ENCODE data around the gene SLC7A10. TPM values are rescaled to one million over a fixed set of nuclear protein-coding genes. Genes with fewer than 3 reads are reported as not detected.
A peak's percentile ranks its signal among the peaks of the same experiment; 100 is the strongest.

The SLC7A10 gene
- total RNA-seq, 1 donor from 2014 or later, result 1.4 TPM

DNA sequence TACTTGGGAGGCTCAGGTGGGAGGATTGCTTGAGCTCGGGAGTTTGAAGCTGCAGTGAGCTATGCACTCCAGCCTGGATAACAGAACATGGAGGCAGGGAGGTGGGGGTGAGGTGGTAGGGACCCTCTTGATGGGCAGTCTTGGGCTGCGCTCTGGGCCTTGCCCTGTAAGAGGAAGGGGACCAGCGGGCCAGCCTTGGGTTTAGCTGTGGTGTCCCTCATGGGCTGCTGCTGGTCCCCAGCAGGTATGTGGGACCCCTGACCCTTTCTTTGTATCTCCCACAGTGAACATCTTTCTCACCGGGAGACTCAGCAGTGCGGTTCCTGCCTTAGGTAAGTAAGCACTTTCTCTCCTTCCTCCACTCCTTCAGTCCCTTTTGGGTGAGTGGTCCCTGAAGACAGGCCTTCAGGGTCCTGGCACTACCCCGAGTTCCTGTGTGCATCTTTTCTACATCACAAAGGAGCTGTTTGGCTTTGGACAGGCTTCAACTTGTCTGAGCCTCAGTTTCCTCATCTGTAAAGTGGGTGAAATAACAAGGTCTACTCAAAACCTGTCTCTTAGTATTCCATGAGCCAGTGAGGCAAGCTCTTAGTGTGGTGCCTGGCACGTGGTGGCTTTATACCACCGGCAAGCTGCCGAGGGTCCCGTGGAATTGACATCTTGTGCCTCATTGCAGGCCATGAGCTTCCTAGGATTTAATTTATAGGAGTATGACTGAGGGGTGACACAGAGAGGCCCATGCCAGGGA lies 29.0 kb downstream of the SLC7A10 start:
- TF ChIP-seq, protein P1, sequence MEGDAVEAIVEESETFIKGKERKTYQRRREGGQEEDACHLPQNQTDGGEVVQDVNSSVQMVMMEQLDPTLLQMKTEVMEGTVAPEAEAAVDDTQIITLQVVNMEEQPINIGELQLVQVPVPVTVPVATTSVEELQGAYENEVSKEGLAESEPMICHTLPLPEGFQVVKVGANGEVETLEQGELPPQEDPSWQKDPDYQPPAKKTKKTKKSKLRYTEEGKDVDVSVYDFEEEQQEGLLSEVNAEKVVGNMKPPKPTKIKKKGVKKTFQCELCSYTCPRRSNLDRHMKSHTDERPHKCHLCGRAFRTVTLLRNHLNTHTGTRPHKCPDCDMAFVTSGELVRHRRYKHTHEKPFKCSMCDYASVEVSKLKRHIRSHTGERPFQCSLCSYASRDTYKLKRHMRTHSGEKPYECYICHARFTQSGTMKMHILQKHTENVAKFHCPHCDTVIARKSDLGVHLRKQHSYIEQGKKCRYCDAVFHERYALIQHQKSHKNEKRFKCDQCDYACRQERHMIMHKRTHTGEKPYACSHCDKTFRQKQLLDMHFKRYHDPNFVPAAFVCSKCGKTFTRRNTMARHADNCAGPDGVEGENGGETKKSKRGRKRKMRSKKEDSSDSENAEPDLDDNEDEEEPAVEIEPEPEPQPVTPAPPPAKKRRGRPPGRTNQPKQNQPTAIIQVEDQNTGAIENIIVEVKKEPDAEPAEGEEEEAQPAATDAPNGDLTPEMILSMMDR (conservative IDR thresholded peaks at IDR 0.05), result no peak
- no peak overlapping the region for H3K27ac Mint-ChIP-seq (ENCODE audit: unreplicated experiment)
- no peak for DNase-seq (ENCODE audit: low read depth, low spot score)
- H3K9me3 Mint-ChIP-seq, result no peaks in the 10 kb centered on the region
- H3K36me3 Mint-ChIP-seq (ENCODE audit: low read depth), result no peaks in the 10 kb centered on the region
- H3K4me3 Mint-ChIP-seq, result peak overlapping the region; percentile 75
- peaks cover 2% of the 10 kb centered on the region for H3K27me3 Mint-ChIP-seq (ENCODE audit: low read depth)
- peaks cover 8% of the 10 kb centered on the region for H3K4me1 Mint-ChIP-seq

DNA sequence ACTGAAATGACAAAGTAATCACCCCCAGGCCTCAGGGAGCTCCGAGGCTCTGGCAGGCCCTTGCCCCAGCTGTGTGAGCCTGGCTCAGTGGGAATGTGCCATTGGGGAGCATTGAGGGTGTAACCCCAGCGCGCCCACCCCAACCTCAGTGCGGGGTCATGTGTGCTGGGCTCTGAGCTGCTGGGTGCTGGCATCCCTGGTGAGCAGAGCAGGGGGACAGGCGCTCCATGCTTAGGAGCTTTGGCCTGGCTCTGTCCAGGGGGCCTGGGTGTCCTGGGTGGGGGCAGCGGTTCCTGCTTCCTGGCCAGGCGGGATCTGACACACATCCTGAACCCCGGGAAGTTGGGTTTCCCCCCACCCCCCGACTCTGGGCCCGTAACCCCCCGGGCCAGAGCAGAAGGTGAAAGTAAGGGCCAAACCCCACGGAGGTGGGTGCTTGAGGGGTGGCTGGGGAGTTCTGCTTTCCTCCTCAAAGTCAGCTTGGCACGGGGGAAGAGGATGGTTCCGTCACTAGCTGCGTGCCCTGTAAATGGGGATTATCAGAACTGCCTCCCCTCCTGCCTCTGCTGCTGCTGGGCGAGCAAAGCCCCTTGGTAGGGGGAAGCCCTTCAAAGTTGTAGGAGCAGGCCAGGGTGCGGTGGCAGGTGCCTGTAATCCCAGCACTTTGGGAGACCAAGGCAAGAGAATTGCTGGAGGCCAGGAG lies 29.9 kb downstream of the SLC7A10 start:
- Mint-ChIP-seq H3K27me3 (ENCODE audit: low read depth) (peaks cover 2% of the 10 kb centered on the region), H3K36me3 (ENCODE audit: low read depth) (no peaks in the 10 kb centered on the region), H3K4me1 (peaks cover 8% of the 10 kb centered on the region), H3K27ac (ENCODE audit: unreplicated experiment) (no peak overlapping the region), H3K9me3 (no peaks in the 10 kb centered on the region), H3K4me3 (peak overlapping the region; percentile 96)
- TF ChIP-seq, protein P1 (conservative IDR thresholded peaks at IDR 0.05), result no peak
- no peak for DNase-seq (ENCODE audit: low read depth, low spot score)

DNA sequence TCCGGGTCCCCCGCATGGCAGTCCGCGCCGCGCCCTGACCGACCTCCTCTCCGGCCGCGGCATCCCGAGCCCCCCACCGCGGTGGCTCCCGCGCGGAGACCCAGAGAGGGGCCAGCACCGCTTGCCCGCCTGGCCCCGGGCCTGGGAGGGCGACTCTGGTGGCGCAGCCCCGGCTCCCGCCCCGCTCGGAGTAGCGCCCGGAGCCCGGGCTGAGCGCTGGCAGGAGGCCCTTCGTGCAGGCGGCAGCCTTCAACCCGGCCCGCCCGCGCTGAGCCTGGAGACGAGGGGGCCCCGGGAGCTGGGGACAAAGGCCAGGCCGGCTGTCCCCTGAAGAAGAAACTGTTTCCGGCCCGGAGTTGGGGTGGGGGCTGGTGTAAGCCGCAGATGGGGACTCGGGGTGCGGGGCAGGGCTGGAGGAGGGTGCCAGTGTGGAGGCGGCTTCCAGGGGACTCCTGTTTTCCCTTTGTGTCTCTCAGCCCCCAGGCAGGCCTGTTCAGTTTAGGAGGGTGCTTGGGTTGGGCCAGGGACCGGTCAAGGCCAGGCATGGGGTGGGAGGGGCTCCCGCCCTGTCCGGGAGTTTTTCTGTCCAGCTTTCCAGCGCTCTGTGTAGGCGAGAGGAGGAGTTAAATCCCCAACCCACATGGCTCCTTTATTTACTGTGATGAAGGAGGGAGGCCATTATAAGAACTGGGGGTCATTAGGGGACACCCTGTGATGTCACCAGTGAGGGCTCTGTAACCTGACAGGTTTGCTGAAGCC lies 30.6 kb downstream of the SLC7A10 start:
- peak overlapping the region; percentile 75 for H3K27ac Mint-ChIP-seq (ENCODE audit: unreplicated experiment)
- no peak for DNase-seq (ENCODE audit: low read depth, low spot score)
- peak overlapping the region; percentile 96 for H3K4me3 Mint-ChIP-seq
- H3K27me3 Mint-ChIP-seq (ENCODE audit: low read depth), result peaks cover 2% of the 10 kb centered on the region
- peaks cover 8% of the 10 kb centered on the region for H3K4me1 Mint-ChIP-seq
- H3K36me3 Mint-ChIP-seq (ENCODE audit: low read depth), result no peaks in the 10 kb centered on the region
- TF ChIP-seq, protein P1 (conservative IDR thresholded peaks at IDR 0.05), result no peak
- H3K9me3 Mint-ChIP-seq, result no peaks in the 10 kb centered on the region

DNA sequence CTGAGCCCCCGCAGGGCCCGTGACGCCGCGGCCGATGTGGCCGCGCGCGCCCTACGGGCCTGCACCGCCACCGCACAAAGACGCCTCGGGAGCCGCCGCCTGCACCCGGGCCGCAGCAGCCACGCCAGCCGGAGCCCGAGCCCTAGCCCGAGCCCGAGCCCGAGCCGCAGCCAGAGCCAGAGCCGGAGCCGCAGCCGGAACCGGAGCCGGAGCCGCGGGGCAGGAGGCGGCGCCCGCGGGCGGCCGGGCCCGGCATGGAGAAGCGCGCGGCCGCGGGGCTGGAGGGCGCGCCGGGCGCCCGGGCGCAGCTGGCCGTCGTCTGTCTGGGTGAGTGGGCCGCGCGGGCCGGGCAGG lies 31.1 kb downstream of the SLC7A10 start:
- no peak overlapping the region for H3K4me3 Mint-ChIP-seq
- TF ChIP-seq, protein P1 (conservative IDR thresholded peaks at IDR 0.05), result no peak

DNA sequence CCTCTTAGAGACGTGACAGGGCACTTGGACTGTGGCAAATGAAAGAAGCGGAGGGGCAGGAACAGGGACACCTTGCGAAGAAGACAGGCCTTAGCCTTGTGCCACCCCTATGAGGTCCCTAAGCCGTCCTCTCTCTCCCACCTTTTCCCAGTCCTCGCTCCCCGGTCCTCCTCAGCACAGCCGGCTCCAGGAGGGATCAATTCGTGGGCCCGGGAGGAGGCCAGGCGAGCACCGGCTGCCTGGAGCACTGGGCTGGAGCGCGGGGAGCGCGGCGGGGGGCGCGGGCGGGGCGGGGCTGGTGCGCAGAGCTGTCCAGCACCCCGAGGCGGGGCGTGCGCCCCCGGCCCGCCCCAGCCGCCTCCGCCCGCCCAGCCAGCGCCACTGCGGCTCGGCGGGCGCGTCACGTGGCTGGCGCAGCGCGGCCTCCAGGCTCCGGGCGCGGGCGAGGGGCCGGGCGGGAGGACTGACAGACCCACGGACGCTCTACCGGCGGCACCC lies 31.7 kb downstream of the SLC7A10 start, which contains the start of gene LRP3:
LRP3 (plus strand) TSS at position 466 of the 498 bp plus-strand sequence. CDS start 456 bp downstream, outside the sequence.
- Mint-ChIP-seq H3K27ac (ENCODE audit: unreplicated experiment) (peak within 1 kb of the TSS; percentile 75), H3K9me3 (no peaks in the 10 kb centered on the region), H3K27me3 (ENCODE audit: low read depth) (peaks cover 2% of the 10 kb centered on the region), H3K4me3 (peak within 1 kb of the TSS; percentile 96), H3K4me1 (peaks cover 8% of the 10 kb centered on the region), H3K36me3 (ENCODE audit: low read depth) (no peaks in the 10 kb centered on the region)
- TF ChIP-seq, protein P1 (conservative IDR thresholded peaks at IDR 0.05), result no peak
- peak; percentile 43 for DNase-seq (ENCODE audit: low read depth, low spot score)

More for the DNA sequence above, 31.1 kb downstream of the SLC7A10 start:
- Mint-ChIP-seq H3K27me3 (ENCODE audit: low read depth) (peaks cover 2% of the 10 kb centered on the region), H3K36me3 (ENCODE audit: low read depth) (no peaks in the 10 kb centered on the region), H3K9me3 (no peaks in the 10 kb centered on the region), H3K27ac (ENCODE audit: unreplicated experiment) (no peak overlapping the region), H3K4me1 (peaks cover 8% of the 10 kb centered on the region)
- DNase-seq (ENCODE audit: low read depth, low spot score), result no peak

Measured in neural crest cell (in vitro differentiated cells).